HCT116 (cell line): ENCODE data around the gene CDX1.

Source experiments
- EZH2phosphoT487 ChIP-seq: fragments of 200-600 bp; IDR thresholded peaks from 2 replicates; pipeline ENCODE4 v1.6.1; 2018; ENCODE audit warnings: antibody characterized with exemption, borderline replicate concordance
- POLR2AphosphoS5 ChIP-seq: IDR thresholded peaks from 2 replicates; pipeline ENCODE4 v1.6.1; 2011; ENCODE audit warnings: mild to moderate bottlenecking, low read depth, low read length, moderate library complexity
- TF ChIP-seq, protein P1 (sequence below): IDR thresholded peaks from 2 replicates; pipeline ENCODE4 v1.6.1; 2012
- TF ChIP-seq, protein P2 (sequence below), 3 experiments: fragments of 200-600 bp in 1 of 3; sonication (generic) in 1 of 3; IDR thresholded peaks in 2 of 3; conservative IDR thresholded peaks in 1 of 3; 2 replicates each; pipeline ENCODE4 v1.5.1; 2012 to 2017; ENCODE audit warnings: low read depth in 2 of 3, low read length in 2 of 3, antibody characterized with exemption in 1 of 3, borderline replicate concordance in 1 of 3, control low read depth in 1 of 3, mild to moderate bottlenecking in 1 of 3, mixed read lengths in 1 of 3, mixed run types in 1 of 3, moderate library complexity in 1 of 3; ENCODE audit not compliant: insufficient read depth in 1 of 3

DNA sequence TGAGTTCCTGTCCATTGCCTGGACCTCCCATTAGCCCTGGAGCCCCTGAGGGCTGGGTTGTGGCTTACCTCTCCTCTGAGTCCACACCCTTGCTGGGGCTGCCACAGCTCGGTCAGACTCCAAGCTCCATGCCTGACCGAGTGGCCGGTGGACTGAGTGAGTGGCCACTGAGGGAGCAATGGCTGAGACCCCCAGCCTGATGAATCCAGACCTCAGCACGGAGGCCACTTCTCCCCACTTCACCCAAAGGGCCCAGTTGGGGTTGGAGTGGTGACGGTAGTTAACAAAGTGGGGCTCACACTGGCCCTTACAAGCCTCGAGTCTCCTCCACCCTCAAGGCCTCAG, 39.7 kb upstream of the CDX1 start:
- TF ChIP-seq, protein P1, sequence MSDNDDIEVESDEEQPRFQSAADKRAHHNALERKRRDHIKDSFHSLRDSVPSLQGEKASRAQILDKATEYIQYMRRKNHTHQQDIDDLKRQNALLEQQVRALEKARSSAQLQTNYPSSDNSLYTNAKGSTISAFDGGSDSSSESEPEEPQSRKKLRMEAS: no peak
- TF ChIP-seq, protein P2, sequence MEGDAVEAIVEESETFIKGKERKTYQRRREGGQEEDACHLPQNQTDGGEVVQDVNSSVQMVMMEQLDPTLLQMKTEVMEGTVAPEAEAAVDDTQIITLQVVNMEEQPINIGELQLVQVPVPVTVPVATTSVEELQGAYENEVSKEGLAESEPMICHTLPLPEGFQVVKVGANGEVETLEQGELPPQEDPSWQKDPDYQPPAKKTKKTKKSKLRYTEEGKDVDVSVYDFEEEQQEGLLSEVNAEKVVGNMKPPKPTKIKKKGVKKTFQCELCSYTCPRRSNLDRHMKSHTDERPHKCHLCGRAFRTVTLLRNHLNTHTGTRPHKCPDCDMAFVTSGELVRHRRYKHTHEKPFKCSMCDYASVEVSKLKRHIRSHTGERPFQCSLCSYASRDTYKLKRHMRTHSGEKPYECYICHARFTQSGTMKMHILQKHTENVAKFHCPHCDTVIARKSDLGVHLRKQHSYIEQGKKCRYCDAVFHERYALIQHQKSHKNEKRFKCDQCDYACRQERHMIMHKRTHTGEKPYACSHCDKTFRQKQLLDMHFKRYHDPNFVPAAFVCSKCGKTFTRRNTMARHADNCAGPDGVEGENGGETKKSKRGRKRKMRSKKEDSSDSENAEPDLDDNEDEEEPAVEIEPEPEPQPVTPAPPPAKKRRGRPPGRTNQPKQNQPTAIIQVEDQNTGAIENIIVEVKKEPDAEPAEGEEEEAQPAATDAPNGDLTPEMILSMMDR (IDR thresholded peaks at IDR 0.05 in 2 of 3, conservative IDR thresholded peaks at IDR 0.05 in 1 of 3; ENCODE audit: borderline replicate concordance in 1 of 3, insufficient read depth in 1 of 3, low read depth in 2 of 3, low read length in 2 of 3): no peak
- TF ChIP-seq EZH2phosphoT487 (no peak), POLR2AphosphoS5 (no peak)
